ENCODE measurements around the gene F8.

The F8 gene

GRCh38 chrX:154812341-154813101 is 210.0 kb downstream of the F8 start:
- no peak for DNase-seq

- no peak for DNase-seq
Observed at GRCh38 chrX:154809939-154810665, 212.4 kb downstream of the F8 start.

- no peak for DNase-seq
Observed at GRCh38 chrX:154806837-154807501, 215.6 kb downstream of the F8 start.

GRCh38 chrX:154805696-154806091 is 216.8 kb downstream of the F8 start:
- no peak for DNase-seq

GRCh38 chrX:154804957-154805695 is 217.4 kb downstream of the F8 start, which contains the start of gene MPP1:
Gene MPP1 (minus strand): TSS chrX:154805485. CDS start chrX:154805373, 112 bp downstream.
- DNase-seq: no peak

- no peak for DNase-seq
Observed at GRCh38 chrX:154804261-154804956, 218.1 kb downstream of the F8 start.

- DNase-seq: no peak
Observed at GRCh38 chrX:154802947-154803346, 219.6 kb downstream of the F8 start.

- DNase-seq: no peak
Observed at GRCh38 chrX:154800478-154801210, 221.9 kb downstream of the F8 start.

GRCh38 chrX:154799556-154800348 is 222.8 kb downstream of the F8 start:
- DNase-seq: no peak

GRCh38 chrX:154797006-154797405 is 225.5 kb downstream of the F8 start:
- DNase-seq: no peak

GRCh38 chrX:154795016-154795415 is 227.5 kb downstream of the F8 start:
- no peak for DNase-seq

- no peak for DNase-seq
Observed at GRCh38 chrX:154793084-154793795, 229.3 kb downstream of the F8 start.

- no peak for DNase-seq
Observed at GRCh38 chrX:154791939-154792338, 230.6 kb downstream of the F8 start.

GRCh38 chrX:154791467-154791866 is 231.1 kb downstream of the F8 start:
- DNase-seq: no peak

Measured in cortex of kidney (tissue), 1 donor.